OCI-LY1 (cell line): Measurements from ENCODE around the gene USP6NL.

Experiments used
- H2AFZ ChIP-seq: fragments of 200-600 bp; sonication (generic), shearing (Covaris generic); 2 replicates; pipeline ENCODE4 v1.6.0; 2014; ENCODE audit warnings: antibody characterized with exemption, mild to moderate bottlenecking, low read length
- H3F3A ChIP-seq: fragments of 200-600 bp; sonication (generic), shearing (Covaris generic); 2 replicates; pipeline ENCODE4 v1.6.0; 2014; ENCODE audit warnings: mild to moderate bottlenecking, antibody characterized with exemption, low read length, moderate library complexity; ENCODE audit not compliant: insufficient read depth
- H3K27ac ChIP-seq: fragments of 200-600 bp; sonication (generic); 2 replicates; pipeline ENCODE4 v1.5.1; 2014; ENCODE audit warnings: low read length, mixed run types, mild to moderate bottlenecking, low read depth; ENCODE audit not compliant: poor library complexity, severe bottlenecking
- H3K27me3 ChIP-seq: fragments of 200-600 bp; sonication (generic); 2 replicates; pipeline ENCODE4 v1.6.0; 2014; ENCODE audit warnings: antibody characterized with exemption, mild to moderate bottlenecking, low read length, moderate library complexity; ENCODE audit not compliant: insufficient read depth
- H3K36me3 ChIP-seq: fragments of 200-600 bp; sonication (generic); 2 replicates; pipeline ENCODE4 v1.6.1; 2014; ENCODE audit warnings: mild to moderate bottlenecking, antibody characterized with exemption, low read length, moderate library complexity, mixed read lengths; ENCODE audit not compliant: insufficient read depth
- H3K4me1 ChIP-seq: fragments of 200-600 bp; sonication (generic); 2 replicates; pipeline ENCODE4 v1.5.1; 2014; ENCODE audit warnings: mild to moderate bottlenecking, low read length, moderate library complexity; ENCODE audit not compliant: insufficient read depth, severe bottlenecking
- H3K4me2 ChIP-seq: fragments of 200-600 bp; sonication (generic), shearing (Covaris generic); 2 replicates; pipeline ENCODE4 v1.6.1; 2014; ENCODE audit warnings: low read length
- H3K4me3 ChIP-seq: fragments of 200-600 bp; sonication (generic); 2 replicates; pipeline ENCODE4 v1.5.1; 2014; ENCODE audit warnings: low read length, low read depth, mild to moderate bottlenecking, mixed read lengths; ENCODE audit not compliant: poor library complexity, severe bottlenecking
- H3K79me2 ChIP-seq: fragments of 200-600 bp; shearing (Covaris generic); 2 replicates; pipeline ENCODE4 v1.6.1; 2016; ENCODE audit warnings: mixed run types, low read length, mixed read lengths; ENCODE audit not compliant: insufficient read depth
- H3K9ac ChIP-seq: fragments of 200-600 bp; sonication (generic), shearing (Covaris generic); 2 replicates; pipeline ENCODE4 v1.6.1; 2014; ENCODE audit warnings: mild to moderate bottlenecking, low read length, mixed read lengths
- H3K9me2 ChIP-seq: fragments of 200-600 bp; sonication (generic), shearing (Covaris generic); 2 replicates; pipeline ENCODE4 v1.6.1; 2014; ENCODE audit warnings: low read depth, mild to moderate bottlenecking, low read length, mixed read lengths
- H3K9me3 ChIP-seq: fragments of 200-600 bp; shearing (Covaris generic); 2 replicates; pipeline ENCODE4 v1.6.1; 2014; ENCODE audit warnings: low read length, mixed read lengths
- H4K20me1 ChIP-seq: fragments of 200-600 bp; sonication (generic), shearing (Covaris generic); 2 replicates; pipeline ENCODE4 v1.6.0; 2016; ENCODE audit warnings: mild to moderate bottlenecking, low read length; ENCODE audit not compliant: insufficient read depth
- EZH2 ChIP-seq: fragments of 200-600 bp; sonication (generic), shearing (Covaris generic); IDR thresholded peaks from 2 replicates; pipeline ENCODE4 v1.8.0; 2017; ENCODE audit warnings: borderline replicate concordance, mixed run types, mild to moderate bottlenecking, antibody characterized with exemption, low read length, moderate library complexity, mixed read lengths
- TF ChIP-seq, protein P1 (sequence below): fragments of 200-600 bp; sonication (generic), shearing (Covaris generic); IDR thresholded peaks from 2 replicates; pipeline ENCODE4 v1.5.1; 2017; ENCODE audit warnings: mild to moderate bottlenecking, antibody characterized with exemption, low read length, moderate library complexity, mixed read lengths

The USP6NL gene

DNA sequence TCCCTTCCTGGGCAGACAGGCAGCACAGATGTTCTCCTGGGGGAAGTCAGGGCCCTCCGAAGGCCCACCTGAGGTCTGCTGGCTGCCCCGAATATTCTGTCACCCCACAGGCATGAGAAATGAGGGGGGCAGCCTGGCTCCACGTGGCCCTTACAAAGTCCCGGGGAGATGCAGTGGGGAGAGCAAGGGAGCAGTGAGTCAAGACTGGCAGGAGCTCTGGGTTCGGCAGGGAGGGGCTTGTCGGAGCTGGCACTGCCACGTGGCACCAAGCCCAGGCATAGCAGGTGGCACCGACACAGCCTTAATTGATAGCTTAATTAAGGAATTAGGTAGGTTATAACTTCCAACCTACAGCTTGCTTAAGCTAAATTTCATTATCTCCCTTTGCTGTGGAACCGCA, 163.9 kb downstream of the USP6NL start:
- Histone ChIP-seq H3K4me1 (peaks cover 10% of the 10 kb centered on the region), H3K27me3 (no peaks in the 10 kb centered on the region; the same call in 1 of the 2 replicates), H3K4me2 (no peak overlapping the region), H3K36me3 (no peaks in the 10 kb centered on the region), H3K4me3 (no peak overlapping the region), H3K9me2 (no peaks in the 10 kb centered on the region), H4K20me1 (no peaks in the 10 kb centered on the region), H3K9me3 (no peaks in the 10 kb centered on the region), H3K9ac (no peak overlapping the region), H3F3A (no peaks in the 10 kb centered on the region), H2AFZ (no peak overlapping the region), H3K27ac (no peak overlapping the region), H3K79me2 (no peaks in the 10 kb centered on the region)
- TF ChIP-seq, protein P1, sequence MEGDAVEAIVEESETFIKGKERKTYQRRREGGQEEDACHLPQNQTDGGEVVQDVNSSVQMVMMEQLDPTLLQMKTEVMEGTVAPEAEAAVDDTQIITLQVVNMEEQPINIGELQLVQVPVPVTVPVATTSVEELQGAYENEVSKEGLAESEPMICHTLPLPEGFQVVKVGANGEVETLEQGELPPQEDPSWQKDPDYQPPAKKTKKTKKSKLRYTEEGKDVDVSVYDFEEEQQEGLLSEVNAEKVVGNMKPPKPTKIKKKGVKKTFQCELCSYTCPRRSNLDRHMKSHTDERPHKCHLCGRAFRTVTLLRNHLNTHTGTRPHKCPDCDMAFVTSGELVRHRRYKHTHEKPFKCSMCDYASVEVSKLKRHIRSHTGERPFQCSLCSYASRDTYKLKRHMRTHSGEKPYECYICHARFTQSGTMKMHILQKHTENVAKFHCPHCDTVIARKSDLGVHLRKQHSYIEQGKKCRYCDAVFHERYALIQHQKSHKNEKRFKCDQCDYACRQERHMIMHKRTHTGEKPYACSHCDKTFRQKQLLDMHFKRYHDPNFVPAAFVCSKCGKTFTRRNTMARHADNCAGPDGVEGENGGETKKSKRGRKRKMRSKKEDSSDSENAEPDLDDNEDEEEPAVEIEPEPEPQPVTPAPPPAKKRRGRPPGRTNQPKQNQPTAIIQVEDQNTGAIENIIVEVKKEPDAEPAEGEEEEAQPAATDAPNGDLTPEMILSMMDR: no peak
- no peak for TF ChIP-seq EZH2

DNA sequence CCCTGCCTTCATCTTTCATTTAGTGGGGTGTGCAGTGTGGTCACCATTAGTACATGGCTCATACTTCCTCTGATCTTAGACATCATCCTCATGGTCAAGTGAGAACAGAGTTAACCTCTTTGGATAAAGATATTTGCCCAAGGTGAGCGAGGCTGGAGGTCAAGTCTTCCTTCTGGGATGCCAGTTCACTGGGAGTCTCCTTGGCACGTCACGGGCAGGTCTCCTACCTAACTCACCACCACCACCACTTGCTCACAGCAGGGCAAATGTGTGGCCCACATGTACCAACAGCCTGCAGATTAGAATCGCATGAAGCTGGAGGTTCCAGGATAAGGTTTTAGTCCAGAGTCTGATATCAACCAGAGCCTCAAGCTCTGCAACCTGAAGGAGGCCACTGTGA, 164.6 kb downstream of the USP6NL start:
- Histone ChIP-seq H3K9me3 (no peaks in the 10 kb centered on the region), H3K9ac (no peak overlapping the region), H3K79me2 (no peaks in the 10 kb centered on the region), H3K36me3 (no peaks in the 10 kb centered on the region), H3K27me3 (no peaks in the 10 kb centered on the region; the same call in 1 of the 2 replicates), H3K4me1 (peaks cover 10% of the 10 kb centered on the region), H4K20me1 (no peaks in the 10 kb centered on the region), H3K4me3 (no peak overlapping the region), H2AFZ (no peak overlapping the region), H3K27ac (no peak overlapping the region), H3K9me2 (no peaks in the 10 kb centered on the region), H3K4me2 (no peak overlapping the region), H3F3A (no peaks in the 10 kb centered on the region)
- TF ChIP-seq, protein P1: no peak
- TF ChIP-seq EZH2: no peak

GRCh38 chr10:11446133-11446532, 165.3 kb downstream of the USP6NL start:
- H4K20me1 ChIP-seq: no peaks in the 10 kb centered on the region
- TF ChIP-seq EZH2: no peak
- TF ChIP-seq, protein P1: no peak
- H2AFZ ChIP-seq: no peak overlapping the region
- no peaks in the 10 kb centered on the region for H3K36me3 ChIP-seq
- no peak overlapping the region for H3K9ac ChIP-seq
- H3F3A ChIP-seq: no peaks in the 10 kb centered on the region
- H3K27me3 ChIP-seq: no peaks in the 10 kb centered on the region; the same call in 1 of the 2 replicates
- H3K4me3 ChIP-seq: no peak overlapping the region
- H3K9me3 ChIP-seq: no peaks in the 10 kb centered on the region
- no peaks in the 10 kb centered on the region for H3K9me2 ChIP-seq
- no peak overlapping the region for H3K27ac ChIP-seq
- H3K4me1 ChIP-seq: peaks cover 10% of the 10 kb centered on the region
- H3K79me2 ChIP-seq: no peaks in the 10 kb centered on the region
- H3K4me2 ChIP-seq: no peak overlapping the region
